HepG2 (cell line): ENCODE results near the gene LRP10. TPM values are rescaled to one million over a fixed set of nuclear protein-coding genes. Genes with fewer than 3 reads are reported as not detected.
A peak's percentile ranks its signal among the peaks of the same experiment; 100 is the strongest.

Experiments used
- ELF1 ChIP-seq: sonication (generic); formaldehyde crosslinking; IDR thresholded peaks from 2 replicates; pipeline ENCODE4 v1.4.0; 2020; ENCODE audit warnings: missing genetic modification reagents
- MBNL3 ChIP-seq: fragments of 250-450 bp; sonication (Bioruptor Pico); conservative IDR thresholded peaks from 2 replicates; pipeline ENCODE4 v1.8.0; 2022; ENCODE audit warnings: mild to moderate bottlenecking, inconsistent platforms
- SIN3A ChIP-seq: IDR thresholded peaks from 2 replicates; pipeline ENCODE4 v1.6.1; 2011; ENCODE audit warnings: low read depth, mild to moderate bottlenecking, control low read depth, low read length, borderline replicate concordance
- SNAPC2 ChIP-seq: sonication (generic); formaldehyde crosslinking; IDR thresholded peaks from 2 replicates; pipeline ENCODE4 v1.8.1; 2022; ENCODE audit warnings: mild to moderate bottlenecking, missing genetic modification reagents
- ZNF101 ChIP-seq: sonication (generic); formaldehyde crosslinking; IDR thresholded peaks from 2 replicates; pipeline ENCODE4 v1.4.0; 2020; ENCODE audit warnings: mild to moderate bottlenecking, low read depth, missing genetic modification reagents, borderline replicate concordance
- polyA plus RNA-seq, 8 experiments: library from polyadenylated mRNA; depleted of rRNA in 3 of 8; stranded (reverse) in 7 of 8; unstranded in 1 of 8; fragments of >200 nt; fragmentation: Illumina TruSeq in 4 of 8; extraction: Trizol in 4 of 8; gene quantifications; 2 replicates each; pipeline versions ENCODE4 v1.2.1 to v1.2.3, GENCODE V29; 2011 to 2016; ENCODE audit warnings: low read depth in 4 of 8, missing spikeins in 1 of 8, mixed read lengths in 1 of 8; ENCODE audit not compliant: insufficient read depth in 1 of 8
- total RNA-seq, 5 experiments: library from RNA; depleted of rRNA; stranded (reverse); fragments of >200 nt; fragmentation: Illumina TruSeq; extraction: Trizol; gene quantifications; 2 replicates each; pipeline ENCODE4 v1.2.3, GENCODE V29; 2016; ENCODE audit warnings: low read depth in 1 of 5
- TF ChIP-seq, protein P1 (sequence below): sonication (generic); formaldehyde crosslinking; IDR thresholded peaks from 2 replicates; pipeline ENCODE4 v1.5.0; 2020; ENCODE audit warnings: mild to moderate bottlenecking, missing genetic modification reagents, borderline replicate concordance
- TF ChIP-seq, protein P2 (sequence below): sonication (generic); formaldehyde crosslinking; IDR thresholded peaks from 2 replicates; pipeline ENCODE4 v1.5.0; 2020; ENCODE audit warnings: missing genetic modification reagents
- TF ChIP-seq, protein P3 (sequence below): IDR thresholded peaks from 2 replicates; pipeline ENCODE4 v1.6.1; 2016; ENCODE audit warnings: control low read depth
- TF ChIP-seq, protein P4 (sequence below): sonication (generic); formaldehyde crosslinking; conservative IDR thresholded peaks from 2 replicates; pipeline ENCODE4 v1.8.0; 2022; ENCODE audit warnings: mild to moderate bottlenecking, moderate library complexity, missing genetic modification reagents
- TF ChIP-seq, protein P5 (sequence below): sonication (generic); formaldehyde crosslinking; IDR thresholded peaks from 2 replicates; pipeline ENCODE4 v1.4.0; 2020; ENCODE audit warnings: missing genetic modification reagents
- TF ChIP-seq, protein P6 (sequence below): sonication (generic); formaldehyde crosslinking; IDR thresholded peaks from 2 replicates; pipeline ENCODE4 v1.9.0; 2021; ENCODE audit warnings: missing genetic modification reagents, borderline replicate concordance

Gene LRP10
- total and polyA plus RNA-seq, 2 of the 13 experiments (the other 11 are each of a cell fraction or from before 2014, with no cell fraction given), result 16.9 to 45.2 TPM

DNA sequence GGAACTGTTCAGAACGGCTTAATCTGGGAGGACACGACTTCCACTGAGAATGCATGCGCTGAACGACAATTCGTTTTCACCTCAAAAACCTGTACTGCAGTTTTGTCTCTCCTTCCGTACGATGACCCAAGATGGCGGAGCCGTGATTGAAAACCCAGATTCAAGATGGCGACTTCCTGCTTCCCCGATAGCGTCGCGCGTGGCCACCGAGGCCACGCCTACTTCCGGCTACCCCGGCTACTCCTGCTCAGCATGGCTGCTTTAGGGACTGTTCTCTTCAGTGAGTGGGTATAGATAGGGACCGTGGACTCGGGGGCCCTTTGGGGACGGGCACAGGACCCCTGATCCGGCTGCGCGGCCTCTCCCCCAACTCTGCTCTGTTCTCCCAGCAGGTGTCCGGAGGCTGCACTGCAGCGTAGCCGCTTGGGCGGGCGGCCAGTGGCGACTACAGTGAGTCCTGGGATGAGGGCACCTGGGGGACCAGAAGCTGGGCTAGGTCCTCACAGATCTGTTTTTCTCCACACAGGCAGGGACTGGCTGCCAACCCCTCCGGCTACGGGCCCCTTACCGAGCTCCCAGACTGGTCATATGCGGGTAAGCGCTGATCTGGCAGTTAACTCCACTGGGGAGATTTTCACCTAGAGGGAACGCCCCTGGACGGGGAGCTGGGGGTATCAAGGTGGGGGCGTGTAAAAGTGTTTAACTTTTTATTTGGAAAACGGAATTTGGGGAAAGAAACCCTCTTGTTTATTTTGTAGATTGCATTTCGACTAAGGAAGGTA lies 41.7 kb upstream of the LRP10 start, which contains the start of gene MRPL52 (continued):
- TF ChIP-seq, protein P1, sequence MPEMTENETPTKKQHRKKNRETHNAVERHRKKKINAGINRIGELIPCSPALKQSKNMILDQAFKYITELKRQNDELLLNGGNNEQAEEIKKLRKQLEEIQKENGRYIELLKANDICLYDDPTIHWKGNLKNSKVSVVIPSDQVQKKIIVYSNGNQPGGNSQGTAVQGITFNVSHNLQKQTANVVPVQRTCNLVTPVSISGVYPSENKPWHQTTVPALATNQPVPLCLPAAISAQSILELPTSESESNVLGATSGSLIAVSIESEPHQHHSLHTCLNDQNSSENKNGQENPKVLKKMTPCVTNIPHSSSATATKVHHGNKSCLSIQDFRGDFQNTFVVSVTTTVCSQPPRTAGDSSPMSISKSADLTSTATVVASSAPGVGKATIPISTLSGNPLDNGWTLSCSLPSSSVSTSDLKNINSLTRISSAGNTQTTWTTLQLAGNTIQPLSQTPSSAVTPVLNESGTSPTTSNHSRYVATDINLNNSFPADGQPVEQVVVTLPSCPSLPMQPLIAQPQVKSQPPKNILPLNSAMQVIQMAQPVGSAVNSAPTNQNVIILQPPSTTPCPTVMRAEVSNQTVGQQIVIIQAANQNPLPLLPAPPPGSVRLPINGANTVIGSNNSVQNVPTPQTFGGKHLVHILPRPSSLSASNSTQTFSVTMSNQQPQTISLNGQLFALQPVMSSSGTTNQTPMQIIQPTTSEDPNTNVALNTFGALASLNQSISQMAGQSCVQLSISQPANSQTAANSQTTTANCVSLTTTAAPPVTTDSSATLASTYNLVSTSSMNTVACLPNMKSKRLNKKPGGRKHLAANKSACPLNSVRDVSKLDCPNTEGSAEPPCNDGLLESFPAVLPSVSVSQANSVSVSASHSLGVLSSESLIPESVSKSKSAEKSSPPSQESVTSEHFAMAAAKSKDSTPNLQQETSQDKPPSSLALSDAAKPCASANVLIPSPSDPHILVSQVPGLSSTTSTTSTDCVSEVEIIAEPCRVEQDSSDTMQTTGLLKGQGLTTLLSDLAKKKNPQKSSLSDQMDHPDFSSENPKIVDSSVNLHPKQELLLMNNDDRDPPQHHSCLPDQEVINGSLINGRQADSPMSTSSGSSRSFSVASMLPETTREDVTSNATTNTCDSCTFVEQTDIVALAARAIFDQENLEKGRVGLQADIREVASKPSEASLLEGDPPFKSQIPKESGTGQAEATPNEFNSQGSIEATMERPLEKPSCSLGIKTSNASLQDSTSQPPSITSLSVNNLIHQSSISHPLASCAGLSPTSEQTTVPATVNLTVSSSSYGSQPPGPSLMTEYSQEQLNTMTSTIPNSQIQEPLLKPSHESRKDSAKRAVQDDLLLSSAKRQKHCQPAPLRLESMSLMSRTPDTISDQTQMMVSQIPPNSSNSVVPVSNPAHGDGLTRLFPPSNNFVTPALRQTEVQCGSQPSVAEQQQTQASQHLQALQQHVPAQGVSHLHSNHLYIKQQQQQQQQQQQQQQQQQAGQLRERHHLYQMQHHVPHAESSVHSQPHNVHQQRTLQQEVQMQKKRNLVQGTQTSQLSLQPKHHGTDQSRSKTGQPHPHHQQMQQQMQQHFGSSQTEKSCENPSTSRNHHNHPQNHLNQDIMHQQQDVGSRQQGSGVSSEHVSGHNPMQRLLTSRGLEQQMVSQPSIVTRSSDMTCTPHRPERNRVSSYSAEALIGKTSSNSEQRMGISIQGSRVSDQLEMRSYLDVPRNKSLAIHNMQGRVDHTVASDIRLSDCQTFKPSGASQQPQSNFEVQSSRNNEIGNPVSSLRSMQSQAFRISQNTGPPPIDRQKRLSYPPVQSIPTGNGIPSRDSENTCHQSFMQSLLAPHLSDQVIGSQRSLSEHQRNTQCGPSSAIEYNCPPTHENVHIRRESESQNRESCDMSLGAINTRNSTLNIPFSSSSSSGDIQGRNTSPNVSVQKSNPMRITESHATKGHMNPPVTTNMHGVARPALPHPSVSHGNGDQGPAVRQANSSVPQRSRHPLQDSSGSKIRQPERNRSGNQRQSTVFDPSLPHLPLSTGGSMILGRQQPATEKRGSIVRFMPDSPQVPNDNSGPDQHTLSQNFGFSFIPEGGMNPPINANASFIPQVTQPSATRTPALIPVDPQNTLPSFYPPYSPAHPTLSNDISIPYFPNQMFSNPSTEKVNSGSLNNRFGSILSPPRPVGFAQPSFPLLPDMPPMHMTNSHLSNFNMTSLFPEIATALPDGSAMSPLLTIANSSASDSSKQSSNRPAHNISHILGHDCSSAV (CRISPR knock-in tag), result no peak
- TF ChIP-seq ZNF101 (CRISPR knock-in tag), result peak; percentile 86; the same call in 1 of the 2 replicates
- TF ChIP-seq ELF1 (CRISPR knock-in tag), result peak; percentile 99
- TF ChIP-seq, protein P2, sequence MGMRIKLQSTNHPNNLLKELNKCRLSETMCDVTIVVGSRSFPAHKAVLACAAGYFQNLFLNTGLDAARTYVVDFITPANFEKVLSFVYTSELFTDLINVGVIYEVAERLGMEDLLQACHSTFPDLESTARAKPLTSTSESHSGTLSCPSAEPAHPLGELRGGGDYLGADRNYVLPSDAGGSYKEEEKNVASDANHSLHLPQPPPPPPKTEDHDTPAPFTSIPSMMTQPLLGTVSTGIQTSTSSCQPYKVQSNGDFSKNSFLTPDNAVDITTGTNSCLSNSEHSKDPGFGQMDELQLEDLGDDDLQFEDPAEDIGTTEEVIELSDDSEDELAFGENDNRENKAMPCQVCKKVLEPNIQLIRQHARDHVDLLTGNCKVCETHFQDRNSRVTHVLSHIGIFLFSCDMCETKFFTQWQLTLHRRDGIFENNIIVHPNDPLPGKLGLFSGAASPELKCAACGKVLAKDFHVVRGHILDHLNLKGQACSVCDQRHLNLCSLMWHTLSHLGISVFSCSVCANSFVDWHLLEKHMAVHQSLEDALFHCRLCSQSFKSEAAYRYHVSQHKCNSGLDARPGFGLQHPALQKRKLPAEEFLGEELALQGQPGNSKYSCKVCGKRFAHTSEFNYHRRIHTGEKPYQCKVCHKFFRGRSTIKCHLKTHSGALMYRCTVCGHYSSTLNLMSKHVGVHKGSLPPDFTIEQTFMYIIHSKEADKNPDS (CRISPR knock-in tag), result 0 out of 2 replicates have a peak, but pooled peaks have one; percentile 49
- TF ChIP-seq MBNL3 (CRISPR knock-in tag), result no peak
- TF ChIP-seq SNAPC2, result no peak; the same call in 1 of the 2 replicates
- peak; percentile 96 for TF ChIP-seq SIN3A
- TF ChIP-seq, protein P3, sequence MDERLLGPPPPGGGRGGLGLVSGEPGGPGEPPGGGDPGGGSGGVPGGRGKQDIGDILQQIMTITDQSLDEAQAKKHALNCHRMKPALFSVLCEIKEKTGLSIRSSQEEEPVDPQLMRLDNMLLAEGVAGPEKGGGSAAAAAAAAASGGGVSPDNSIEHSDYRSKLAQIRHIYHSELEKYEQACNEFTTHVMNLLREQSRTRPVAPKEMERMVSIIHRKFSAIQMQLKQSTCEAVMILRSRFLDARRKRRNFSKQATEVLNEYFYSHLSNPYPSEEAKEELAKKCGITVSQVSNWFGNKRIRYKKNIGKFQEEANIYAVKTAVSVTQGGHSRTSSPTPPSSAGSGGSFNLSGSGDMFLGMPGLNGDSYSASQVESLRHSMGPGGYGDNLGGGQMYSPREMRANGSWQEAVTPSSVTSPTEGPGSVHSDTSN, result no peak; the same call in 1 of the 2 replicates
- TF ChIP-seq, protein P4, sequence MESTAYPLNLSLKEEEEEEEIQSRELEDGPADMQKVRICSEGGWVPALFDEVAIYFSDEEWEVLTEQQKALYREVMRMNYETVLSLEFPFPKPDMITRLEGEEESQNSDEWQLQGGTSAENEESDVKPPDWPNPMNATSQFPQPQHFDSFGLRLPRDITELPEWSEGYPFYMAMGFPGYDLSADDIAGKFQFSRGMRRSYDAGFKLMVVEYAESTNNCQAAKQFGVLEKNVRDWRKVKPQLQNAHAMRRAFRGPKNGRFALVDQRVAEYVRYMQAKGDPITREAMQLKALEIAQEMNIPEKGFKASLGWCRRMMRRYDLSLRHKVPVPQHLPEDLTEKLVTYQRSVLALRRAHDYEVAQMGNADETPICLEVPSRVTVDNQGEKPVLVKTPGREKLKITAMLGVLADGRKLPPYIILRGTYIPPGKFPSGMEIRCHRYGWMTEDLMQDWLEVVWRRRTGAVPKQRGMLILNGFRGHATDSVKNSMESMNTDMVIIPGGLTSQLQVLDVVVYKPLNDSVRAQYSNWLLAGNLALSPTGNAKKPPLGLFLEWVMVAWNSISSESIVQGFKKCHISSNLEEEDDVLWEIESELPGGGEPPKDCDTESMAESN (CRISPR knock-in tag), result peak; percentile 67; the same call in 1 of the 2 replicates
- TF ChIP-seq, protein P5, sequence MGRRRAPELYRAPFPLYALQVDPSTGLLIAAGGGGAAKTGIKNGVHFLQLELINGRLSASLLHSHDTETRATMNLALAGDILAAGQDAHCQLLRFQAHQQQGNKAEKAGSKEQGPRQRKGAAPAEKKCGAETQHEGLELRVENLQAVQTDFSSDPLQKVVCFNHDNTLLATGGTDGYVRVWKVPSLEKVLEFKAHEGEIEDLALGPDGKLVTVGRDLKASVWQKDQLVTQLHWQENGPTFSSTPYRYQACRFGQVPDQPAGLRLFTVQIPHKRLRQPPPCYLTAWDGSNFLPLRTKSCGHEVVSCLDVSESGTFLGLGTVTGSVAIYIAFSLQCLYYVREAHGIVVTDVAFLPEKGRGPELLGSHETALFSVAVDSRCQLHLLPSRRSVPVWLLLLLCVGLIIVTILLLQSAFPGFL, result 0 out of 2 replicates have a peak, but pooled peaks have one; percentile 74
- TF ChIP-seq, protein P6, sequence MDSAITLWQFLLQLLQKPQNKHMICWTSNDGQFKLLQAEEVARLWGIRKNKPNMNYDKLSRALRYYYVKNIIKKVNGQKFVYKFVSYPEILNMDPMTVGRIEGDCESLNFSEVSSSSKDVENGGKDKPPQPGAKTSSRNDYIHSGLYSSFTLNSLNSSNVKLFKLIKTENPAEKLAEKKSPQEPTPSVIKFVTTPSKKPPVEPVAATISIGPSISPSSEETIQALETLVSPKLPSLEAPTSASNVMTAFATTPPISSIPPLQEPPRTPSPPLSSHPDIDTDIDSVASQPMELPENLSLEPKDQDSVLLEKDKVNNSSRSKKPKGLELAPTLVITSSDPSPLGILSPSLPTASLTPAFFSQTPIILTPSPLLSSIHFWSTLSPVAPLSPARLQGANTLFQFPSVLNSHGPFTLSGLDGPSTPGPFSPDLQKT, result no peak; the same call in 1 of the 2 replicates
